GM21515 (cell line): ENCODE measurements around the gene LHFPL4.

Experiments
- ATAC-seq: cut with Tn5 transposase; IDR thresholded peaks from one replicate; pipeline ENCODE4 v1.9.1; 2021; ENCODE audit not compliant: unreplicated experiment

The LHFPL4 gene

DNA sequence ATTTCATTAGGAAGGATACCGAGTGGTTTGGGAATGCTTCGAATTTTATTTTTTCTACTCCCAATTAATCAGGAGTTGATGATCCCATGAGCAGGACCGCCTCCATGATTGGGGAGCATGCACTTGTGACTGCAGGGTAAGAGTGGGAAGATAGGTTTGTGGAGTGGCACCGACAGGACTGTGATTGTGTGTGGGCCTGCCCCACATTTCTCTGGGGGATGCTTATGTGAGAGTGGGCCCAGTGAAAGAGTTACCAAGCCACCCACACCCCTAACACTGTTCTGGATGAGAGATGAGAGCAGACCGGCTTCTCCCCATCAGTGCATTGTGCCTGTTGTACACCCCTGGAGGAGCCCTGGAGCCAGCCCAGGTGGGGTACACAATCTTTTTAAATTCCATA lies 76.7 kb downstream of the LHFPL4 start:
- no peak for ATAC-seq

DNA sequence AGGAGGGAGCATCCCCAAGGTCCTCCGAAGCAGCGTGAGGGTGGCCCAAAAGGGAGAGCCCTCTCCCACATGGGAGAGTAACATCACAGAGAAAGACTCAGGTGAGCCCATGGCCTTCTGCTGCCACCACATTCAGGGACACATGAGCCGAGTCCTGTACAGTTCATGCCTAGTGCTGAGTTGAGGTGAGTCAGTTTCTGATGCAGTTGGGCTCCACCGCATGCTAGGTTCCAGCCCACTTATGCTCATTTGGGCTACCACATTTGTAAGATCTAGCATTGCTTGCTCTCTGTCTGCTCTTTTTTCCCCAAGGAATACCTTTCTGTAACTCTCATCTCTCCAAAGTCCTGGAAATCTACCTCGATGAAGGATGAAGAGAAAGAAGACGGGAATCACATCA lies 79.1 kb downstream of the LHFPL4 start:
- ATAC-seq, result no peak

DNA sequence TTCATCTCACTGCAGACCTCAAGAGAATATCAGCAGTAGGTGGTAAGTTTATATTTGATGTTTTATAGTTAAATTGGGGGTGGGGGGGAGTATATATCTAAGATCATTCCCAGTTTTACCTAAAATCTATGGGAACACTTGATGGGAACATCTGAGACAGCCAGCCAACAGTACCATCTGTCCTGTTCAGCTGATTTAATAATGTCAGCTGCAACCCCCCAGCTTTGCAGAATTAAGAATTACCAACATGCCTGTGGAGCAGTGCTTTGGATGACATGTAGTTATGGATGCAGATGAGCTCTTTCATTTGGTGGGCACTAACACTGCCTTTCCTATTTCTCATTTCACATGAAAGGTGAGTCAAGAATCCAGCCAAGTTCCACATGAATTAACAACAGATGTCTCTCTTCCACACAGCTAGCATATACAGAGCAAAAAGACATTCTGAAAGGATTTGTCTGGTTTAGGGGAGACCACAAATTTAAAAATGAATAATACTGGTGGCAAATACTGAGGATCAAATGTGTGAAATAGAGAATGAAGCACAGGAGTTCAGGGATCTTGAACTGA lies 80.0 kb downstream of the LHFPL4 start:
- ATAC-seq, result no peak

GRCh38 chr3:9469986-9470385 lies 83.6 kb downstream of the LHFPL4 start:
- ATAC-seq, result no peak

GRCh38 chr3:9468460-9468859 lies 85.2 kb downstream of the LHFPL4 start:
- ATAC-seq, result no peak

GRCh38 chr3:9467451-9467850 lies 86.2 kb downstream of the LHFPL4 start:
- ATAC-seq, result no peak

- ATAC-seq, result no peak
Measured at GRCh38 chr3:9455596-9456131, 98.0 kb downstream of the LHFPL4 start.

DNA sequence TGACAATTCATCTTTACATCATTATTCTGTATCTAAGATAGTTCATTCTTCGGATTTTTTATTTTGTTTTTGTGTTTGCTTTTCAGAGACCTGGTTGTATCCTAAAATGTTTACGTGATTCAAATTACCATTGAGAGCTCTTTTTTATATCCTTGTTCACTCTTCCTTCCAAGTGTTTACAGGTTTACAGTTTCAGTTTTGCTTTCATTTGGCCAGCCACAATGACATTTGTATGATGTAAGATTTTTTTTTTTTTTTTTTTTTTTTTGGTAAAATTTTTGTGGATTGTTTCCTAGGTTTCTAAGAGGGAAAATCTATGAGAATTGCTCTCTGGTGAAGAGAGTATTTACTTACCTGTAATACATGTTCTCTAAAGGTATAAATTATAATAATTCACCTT lies 101.2 kb downstream of the LHFPL4 start:
- no peak for ATAC-seq

GRCh38 chr3:9450991-9451390 lies 102.6 kb downstream of the LHFPL4 start:
- ATAC-seq, result no peak

DNA sequence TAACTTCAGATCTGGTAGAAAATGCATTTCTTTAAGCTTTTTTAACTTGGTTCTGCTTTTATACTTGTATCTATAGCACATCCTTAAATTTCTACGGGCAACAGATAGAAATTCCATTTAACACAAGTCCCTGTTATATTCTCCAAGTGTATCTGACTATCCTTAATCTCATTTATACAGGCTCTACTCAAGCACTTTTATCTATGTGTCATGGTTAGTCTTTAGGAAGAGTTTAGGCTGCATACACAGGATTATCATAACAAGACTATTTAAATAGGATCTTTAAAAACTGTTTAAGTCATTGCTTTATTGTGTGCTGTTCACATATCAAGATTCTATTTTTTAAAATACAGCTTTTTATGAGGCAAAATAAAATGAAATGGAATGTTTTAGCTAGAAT lies 103.5 kb downstream of the LHFPL4 start:
- no peak for ATAC-seq

GRCh38 chr3:9448643-9449042 lies 105.0 kb downstream of the LHFPL4 start:
- no peak for ATAC-seq
